Neural cell (in vitro differentiated cells): Measurements from ENCODE around the gene KCND2.

Experiments used
- EP300 ChIP-seq: fragments of 450-650 bp; conservative IDR thresholded peaks from 2 replicates; pipeline ENCODE4 v1.6.1; 2014; ENCODE audit warnings: antibody characterized with exemption, mild to moderate bottlenecking, moderate library complexity; ENCODE audit not compliant: poor library complexity, severe bottlenecking
- EZH2 ChIP-seq: fragments of 200-600, 300-800 bp; shearing (Covaris generic), sonication (generic); IDR thresholded peaks from 2 replicates; pipeline ENCODE4 v1.6.1; 2014; ENCODE audit warnings: antibody characterized with exemption, low read length, borderline replicate concordance, mild to moderate bottlenecking; ENCODE audit not compliant: insufficient read depth, poor library complexity, severe bottlenecking
- POLR2AphosphoS5 ChIP-seq: IDR thresholded peaks from 2 replicates; pipeline ENCODE4 v1.6.1; 2012
- RAD21 ChIP-seq: fragments of 450-650 bp; conservative IDR thresholded peaks from 2 replicates; pipeline ENCODE4 v1.6.1; 2014; ENCODE audit warnings: antibody characterized with exemption, mild to moderate bottlenecking, moderate library complexity
- TAF1 ChIP-seq: IDR thresholded peaks from 2 replicates; pipeline ENCODE4 v1.6.1; 2012; ENCODE audit warnings: low read depth
- TF ChIP-seq, protein P1 (sequence below): IDR thresholded peaks from 2 replicates; pipeline ENCODE4 v1.6.1; 2012; ENCODE audit warnings: borderline replicate concordance
- TF ChIP-seq, protein P2 (sequence below): fragments of 450-650 bp; IDR thresholded peaks from 2 replicates; pipeline ENCODE4 v1.5.1; 2014; ENCODE audit warnings: antibody characterized with exemption, mild to moderate bottlenecking, moderate library complexity; ENCODE audit not compliant: poor library complexity, severe bottlenecking

DNA sequence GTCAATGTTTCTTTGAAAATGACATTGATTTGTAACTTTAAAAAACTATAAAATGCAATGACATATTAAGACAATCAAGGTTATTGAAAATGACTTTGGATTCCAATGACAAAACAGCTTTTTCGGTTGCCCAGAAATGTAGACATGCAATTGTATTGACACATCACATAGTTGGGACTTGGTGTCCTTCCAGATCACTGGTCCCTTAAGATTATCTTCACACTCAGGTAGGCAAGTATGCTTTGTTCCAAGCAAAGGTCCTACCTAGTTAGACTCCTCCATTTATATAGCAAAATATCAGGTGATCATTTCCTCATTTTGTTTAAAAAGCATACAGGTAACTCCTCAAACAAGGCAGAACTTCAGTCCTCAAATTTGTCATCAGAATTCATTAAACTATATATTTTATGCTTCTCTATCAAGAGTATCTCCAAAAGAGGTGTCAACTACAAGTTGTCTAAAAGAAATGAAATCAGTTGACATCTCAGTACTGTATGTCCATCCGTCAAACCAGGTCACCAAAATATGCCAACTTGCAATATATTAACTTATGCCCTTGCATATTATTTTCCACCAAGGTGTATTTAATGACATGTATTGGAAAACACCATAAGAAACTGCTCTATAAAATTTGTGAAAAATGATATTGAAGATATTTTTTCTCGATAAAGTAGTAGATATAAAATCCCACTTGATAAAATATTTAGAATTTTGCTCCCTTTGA, 520.4 kb downstream of the KCND2 start:
- TF ChIP-seq, protein P1, sequence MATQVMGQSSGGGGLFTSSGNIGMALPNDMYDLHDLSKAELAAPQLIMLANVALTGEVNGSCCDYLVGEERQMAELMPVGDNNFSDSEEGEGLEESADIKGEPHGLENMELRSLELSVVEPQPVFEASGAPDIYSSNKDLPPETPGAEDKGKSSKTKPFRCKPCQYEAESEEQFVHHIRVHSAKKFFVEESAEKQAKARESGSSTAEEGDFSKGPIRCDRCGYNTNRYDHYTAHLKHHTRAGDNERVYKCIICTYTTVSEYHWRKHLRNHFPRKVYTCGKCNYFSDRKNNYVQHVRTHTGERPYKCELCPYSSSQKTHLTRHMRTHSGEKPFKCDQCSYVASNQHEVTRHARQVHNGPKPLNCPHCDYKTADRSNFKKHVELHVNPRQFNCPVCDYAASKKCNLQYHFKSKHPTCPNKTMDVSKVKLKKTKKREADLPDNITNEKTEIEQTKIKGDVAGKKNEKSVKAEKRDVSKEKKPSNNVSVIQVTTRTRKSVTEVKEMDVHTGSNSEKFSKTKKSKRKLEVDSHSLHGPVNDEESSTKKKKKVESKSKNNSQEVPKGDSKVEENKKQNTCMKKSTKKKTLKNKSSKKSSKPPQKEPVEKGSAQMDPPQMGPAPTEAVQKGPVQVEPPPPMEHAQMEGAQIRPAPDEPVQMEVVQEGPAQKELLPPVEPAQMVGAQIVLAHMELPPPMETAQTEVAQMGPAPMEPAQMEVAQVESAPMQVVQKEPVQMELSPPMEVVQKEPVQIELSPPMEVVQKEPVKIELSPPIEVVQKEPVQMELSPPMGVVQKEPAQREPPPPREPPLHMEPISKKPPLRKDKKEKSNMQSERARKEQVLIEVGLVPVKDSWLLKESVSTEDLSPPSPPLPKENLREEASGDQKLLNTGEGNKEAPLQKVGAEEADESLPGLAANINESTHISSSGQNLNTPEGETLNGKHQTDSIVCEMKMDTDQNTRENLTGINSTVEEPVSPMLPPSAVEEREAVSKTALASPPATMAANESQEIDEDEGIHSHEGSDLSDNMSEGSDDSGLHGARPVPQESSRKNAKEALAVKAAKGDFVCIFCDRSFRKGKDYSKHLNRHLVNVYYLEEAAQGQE, result no peak
- TF ChIP-seq EZH2 (no peak), POLR2AphosphoS5 (no peak), TAF1 (no peak), EP300 (no peak), RAD21 (no peak)
- TF ChIP-seq, protein P2, sequence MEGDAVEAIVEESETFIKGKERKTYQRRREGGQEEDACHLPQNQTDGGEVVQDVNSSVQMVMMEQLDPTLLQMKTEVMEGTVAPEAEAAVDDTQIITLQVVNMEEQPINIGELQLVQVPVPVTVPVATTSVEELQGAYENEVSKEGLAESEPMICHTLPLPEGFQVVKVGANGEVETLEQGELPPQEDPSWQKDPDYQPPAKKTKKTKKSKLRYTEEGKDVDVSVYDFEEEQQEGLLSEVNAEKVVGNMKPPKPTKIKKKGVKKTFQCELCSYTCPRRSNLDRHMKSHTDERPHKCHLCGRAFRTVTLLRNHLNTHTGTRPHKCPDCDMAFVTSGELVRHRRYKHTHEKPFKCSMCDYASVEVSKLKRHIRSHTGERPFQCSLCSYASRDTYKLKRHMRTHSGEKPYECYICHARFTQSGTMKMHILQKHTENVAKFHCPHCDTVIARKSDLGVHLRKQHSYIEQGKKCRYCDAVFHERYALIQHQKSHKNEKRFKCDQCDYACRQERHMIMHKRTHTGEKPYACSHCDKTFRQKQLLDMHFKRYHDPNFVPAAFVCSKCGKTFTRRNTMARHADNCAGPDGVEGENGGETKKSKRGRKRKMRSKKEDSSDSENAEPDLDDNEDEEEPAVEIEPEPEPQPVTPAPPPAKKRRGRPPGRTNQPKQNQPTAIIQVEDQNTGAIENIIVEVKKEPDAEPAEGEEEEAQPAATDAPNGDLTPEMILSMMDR, result no peak
